ENCODE measurements around the gene ZFP36L2.
"Not testable (repeated sequence)": the region's sequence is repeated elsewhere in the genome, so short reads cannot be mapped to it uniquely, and the experiment has no call there.

DNA sequence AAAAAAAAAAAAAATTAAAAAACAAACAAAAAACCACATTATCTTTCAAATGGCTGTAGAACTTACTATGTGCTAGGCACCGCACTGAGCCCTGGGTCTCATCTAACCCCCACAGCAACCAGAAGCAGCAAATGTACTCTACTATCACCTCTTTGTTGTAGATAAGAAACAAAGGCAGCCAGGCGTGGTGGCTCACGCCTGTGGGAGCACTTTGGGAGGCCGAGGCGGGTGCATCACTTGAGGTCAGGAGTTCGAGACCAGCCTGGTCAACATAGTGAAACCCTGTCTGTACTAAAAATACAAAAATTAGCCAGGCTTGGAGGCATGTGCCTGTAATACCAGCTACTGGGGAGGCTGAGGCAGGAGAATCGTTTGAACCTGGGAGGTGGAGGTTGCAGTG lies 36.5 kb downstream of the ZFP36L2 start:
- not testable (repeated sequence) for TF ChIP-seq POLR2AphosphoS5 (IDR thresholded peaks at IDR 0.05; ENCODE audit: borderline replicate concordance, low read depth, low read length); EZH2 (IDR thresholded peaks at IDR 0.05); FOXP2 (optimal IDR thresholded peaks at IDR 0.05; ENCODE audit: control extremely low read depth, extremely low read length, insufficient read depth)
